ENCODE measurements around the gene PURB. TPM values are rescaled to one million over a fixed set of nuclear protein-coding genes. Genes with fewer than 3 reads are reported as not detected.

The PURB gene
- polyA plus RNA-seq, 1 of the 3 experiments (the other 2 are of a cell fraction) = 4.8 TPM

GRCh38 chr7:44920119-44920518 is 34.8 kb upstream of the PURB start (continued):
- TF ChIP-seq ZBTB33 (IDR thresholded peaks at IDR 0.05; ENCODE audit: borderline replicate concordance, low read depth) (no peak), TCF12 (IDR thresholded peaks at IDR 0.05) (no peak), PBX3 (IDR thresholded peaks at IDR 0.05) (no peak), RFX5 (IDR thresholded peaks at IDR 0.05; ENCODE audit: low read length) (no peak), MAX (IDR thresholded peaks at IDR 0.05; ENCODE audit: low read depth) (no peak), GABPA (IDR thresholded peaks at IDR 0.05; ENCODE audit: low read depth) (no peak)

- no peak for DNase-seq
- H3K27ac ChIP-seq (ENCODE audit: low read depth in 2 of 2, low read length in 1 of 2) = no peak overlapping the region
- H2AFZ ChIP-seq (ENCODE audit: low read depth) = no peak overlapping the region
- TF ChIP-seq ZBTB33 (IDR thresholded peaks at IDR 0.05; ENCODE audit: borderline replicate concordance, low read depth) (no peak), FOSL2 (IDR thresholded peaks at IDR 0.05; ENCODE audit: borderline replicate concordance, low read depth) (no peak), MEF2A (IDR thresholded peaks at IDR 0.05; ENCODE audit: borderline replicate concordance, low read depth) (no peak), TEAD4 (IDR thresholded peaks at IDR 0.05; ENCODE audit: borderline replicate concordance, insufficient read depth) (no peak), MAX (IDR thresholded peaks at IDR 0.05; ENCODE audit: low read depth) (no peak), TAF1 (IDR thresholded peaks at IDR 0.05; ENCODE audit: borderline replicate concordance, low read depth, low read length) (no peak), YY1 (IDR thresholded peaks at IDR 0.05; ENCODE audit: low read depth) (no peak), RAD21 (IDR thresholded peaks at IDR 0.05; ENCODE audit: low read length) (no peak), RCOR1 (IDR thresholded peaks at IDR 0.05; ENCODE audit: low read length) (no peak), RXRA (IDR thresholded peaks at IDR 0.05; ENCODE audit: borderline replicate concordance, low read depth) (no peak)
- no peak overlapping the region for H3K9ac ChIP-seq
- no peaks in the 10 kb centered on the region for H3K36me3 ChIP-seq (replicated peaks in 1 of 2; ENCODE audit: control insufficient read depth in 1 of 2, insufficient read depth in 2 of 2, low read length in 1 of 2)
- POLR2A ChIA-PET = no interaction called here
- H3K4me2 ChIP-seq = no peak overlapping the region
- H3K4me1 ChIP-seq (ENCODE audit: control insufficient read depth in 1 of 2, insufficient read depth in 2 of 2, low read depth in 1 of 2, low read length in 1 of 2) = peaks cover 0 to 3% of the 10 kb centered on the region in 2 experiments; a peak in 1 of 4 replicates
- CTCF ChIA-PET = interaction anchor here (0.8 to 13.2 kb wide), 4 partner anchors 13 to 62 kb away, joined by 3 to 135 read pairs (median 4); no protein-coding TSS in a partner anchor
- H3K9me2 ChIP-seq = no peaks in the 10 kb centered on the region
- no peaks in the 10 kb centered on the region for H3K79me2 ChIP-seq (ENCODE audit: insufficient read depth)
- no peaks in the 10 kb centered on the region for H4K20me1 ChIP-seq (ENCODE audit: insufficient read depth)
- H3K4me3 ChIP-seq (ENCODE audit: low read depth in 2 of 2, low read length in 1 of 2) = no peak overlapping the region
- no peaks in the 10 kb centered on the region for H3K27me3 ChIP-seq (ENCODE audit: insufficient read depth)
- no peaks in the 10 kb centered on the region for H3K9me3 ChIP-seq
- H3F3A ChIP-seq (replicated peaks; ENCODE audit: insufficient read depth) = no peaks in the 10 kb centered on the region
Measured at GRCh38 chr7:44918029-44918428, 32.7 kb upstream of the PURB start.

Data from SK-N-SH (cell line).